Activated CD4-positive, CD25-positive, alpha-beta regulatory T cell treated with anti-CD3 and anti-CD28 coated beads, Interleukin-2, amount 50 U/mL, for 24 hours (primary cell): ENCODE data around the gene ABR.

Source experiments
- ATAC-seq, 2 donors: fragments of 150-1000 bp; cut with Tn5 transposase; one replicate each; pipeline ENCODE4 v1.10.0; 2021; ENCODE audit warnings: mild to moderate bottlenecking in 1 of 2, moderate library complexity in 1 of 2

ABR gene

GRCh38 chr17:1179818-1180742 is at the start of gene ABR:
ABR (minus strand) TSS chr17:1179981; CDS start chr17:1179727, 254 bp downstream.
- peak; percentile 39 for ATAC-seq

DNA sequence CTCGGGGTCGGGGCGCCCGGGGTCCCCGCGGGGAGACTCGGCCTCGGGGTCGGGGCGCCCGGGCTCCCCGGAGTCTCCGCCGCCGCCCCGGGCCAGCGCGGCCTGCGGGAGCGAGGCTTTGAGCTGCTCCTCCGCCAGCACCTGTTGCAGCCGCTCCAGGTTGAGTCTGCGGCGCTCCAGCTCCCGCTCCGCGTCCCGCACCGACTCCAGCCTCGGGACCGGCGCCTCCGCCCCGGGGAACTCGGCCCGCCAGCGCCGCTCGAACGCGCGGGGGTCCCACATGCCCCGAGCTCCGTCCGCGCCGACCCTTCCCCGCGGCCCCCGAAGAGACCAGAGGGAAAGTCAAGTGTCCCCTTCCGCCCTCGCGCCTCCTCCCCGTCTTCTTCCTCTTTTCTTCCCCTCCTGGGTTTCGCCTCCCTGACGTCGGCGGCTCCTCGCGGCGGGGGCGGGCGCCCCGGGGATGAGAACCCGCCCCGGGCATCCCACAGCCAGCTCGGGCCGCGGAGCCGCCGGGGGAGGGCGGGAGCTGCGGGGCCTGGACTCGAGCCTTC is 49.6 kb upstream of the ABR start:
- peak; percentile 29 to 52 for ATAC-seq

DNA sequence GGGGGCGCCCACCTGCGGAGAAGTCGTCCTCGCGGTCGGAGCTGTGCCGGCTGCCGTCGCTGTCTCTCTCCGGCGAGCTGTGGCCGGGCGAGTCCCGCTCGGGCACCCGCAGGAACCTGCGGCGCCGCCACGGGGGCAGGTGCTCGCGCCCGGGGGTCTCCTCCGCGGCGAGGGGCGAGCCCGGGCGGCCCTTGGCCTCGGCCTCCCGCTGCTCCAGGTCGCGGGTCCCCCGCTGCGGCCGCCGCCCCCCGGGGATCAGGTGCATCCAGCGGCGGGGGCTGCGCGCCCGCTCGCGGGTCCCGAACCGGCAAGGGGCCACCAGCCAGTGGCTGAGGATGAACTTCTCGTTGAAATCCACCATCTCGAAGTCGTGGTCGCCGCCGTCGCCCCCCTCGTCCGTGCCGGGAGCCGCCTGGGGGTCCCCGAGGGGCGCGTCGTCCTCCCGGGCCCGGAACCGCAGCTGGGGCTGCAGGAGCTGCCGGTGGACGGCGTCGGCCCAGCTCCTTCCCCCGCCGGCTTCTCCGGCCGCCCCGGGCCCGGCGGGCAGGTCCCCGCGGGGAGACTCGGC is 49.1 kb upstream of the ABR start:
- ATAC-seq: peak; percentile 2 to 29

DNA sequence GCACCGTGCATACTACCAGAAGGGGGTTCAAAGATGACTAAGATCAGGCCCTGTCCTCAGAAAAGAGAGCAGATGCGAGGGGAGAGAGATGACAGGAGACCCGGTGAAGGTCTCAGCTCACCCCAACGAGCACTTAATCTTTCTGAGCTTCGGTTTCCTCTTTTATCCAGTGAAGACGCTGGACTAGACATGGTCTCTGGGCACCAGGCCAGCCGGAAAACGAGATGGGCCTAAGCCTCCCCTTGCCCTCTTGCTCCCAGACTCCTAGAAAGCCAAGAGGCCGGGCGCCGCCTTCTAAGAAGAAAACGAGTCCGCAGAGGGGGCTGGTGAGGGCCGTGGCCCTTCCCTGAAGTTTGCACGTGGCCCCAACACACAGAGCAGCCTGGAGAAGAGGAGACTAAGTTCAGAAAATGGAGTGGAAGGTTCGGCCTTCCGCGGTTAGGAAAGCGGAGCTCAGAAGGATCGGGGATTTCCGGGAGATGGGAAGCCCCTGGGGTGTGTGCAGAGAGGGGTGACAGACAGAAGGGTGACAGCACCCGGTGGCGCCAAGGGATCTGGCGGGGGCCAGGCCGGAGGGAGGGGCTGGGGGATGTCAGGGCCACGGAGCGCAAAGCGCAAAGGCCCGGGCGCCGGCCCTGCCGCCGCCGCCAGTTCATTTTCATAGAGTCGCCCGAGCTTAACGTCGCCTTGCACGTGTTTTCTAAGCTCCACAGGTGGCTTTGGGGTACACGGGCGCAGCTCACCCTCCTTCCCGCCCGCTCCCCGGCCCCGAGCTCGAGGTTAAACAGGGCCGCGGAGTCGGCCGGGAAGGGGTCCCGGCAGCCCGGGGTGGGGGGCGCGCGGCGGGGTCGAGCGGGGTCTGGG is 48.4 kb upstream of the ABR start:
- ATAC-seq: peak; percentile 25 to 39

GRCh38 chr17:1227365-1227764 is 47.6 kb upstream of the ABR start:
- no peak for ATAC-seq

DNA sequence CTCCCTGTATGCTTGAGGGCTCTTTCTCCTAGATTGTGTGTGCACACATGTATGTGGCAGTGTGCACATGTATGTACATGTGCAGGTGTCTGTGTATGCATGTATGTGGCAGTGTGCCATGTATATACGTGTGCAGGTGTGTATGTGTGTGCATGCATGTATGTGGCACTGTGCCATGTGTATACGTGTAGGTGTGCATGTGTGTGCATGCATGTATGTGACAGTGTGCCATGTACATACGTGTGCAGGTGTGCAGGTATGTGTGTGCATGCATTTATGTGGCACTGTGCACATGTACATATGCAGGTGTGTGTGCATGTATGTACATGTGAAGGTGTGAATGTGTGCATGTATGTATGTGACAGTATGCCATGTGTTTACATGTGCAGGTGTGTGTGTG is 46.5 kb upstream of the ABR start:
- no peak for ATAC-seq

DNA sequence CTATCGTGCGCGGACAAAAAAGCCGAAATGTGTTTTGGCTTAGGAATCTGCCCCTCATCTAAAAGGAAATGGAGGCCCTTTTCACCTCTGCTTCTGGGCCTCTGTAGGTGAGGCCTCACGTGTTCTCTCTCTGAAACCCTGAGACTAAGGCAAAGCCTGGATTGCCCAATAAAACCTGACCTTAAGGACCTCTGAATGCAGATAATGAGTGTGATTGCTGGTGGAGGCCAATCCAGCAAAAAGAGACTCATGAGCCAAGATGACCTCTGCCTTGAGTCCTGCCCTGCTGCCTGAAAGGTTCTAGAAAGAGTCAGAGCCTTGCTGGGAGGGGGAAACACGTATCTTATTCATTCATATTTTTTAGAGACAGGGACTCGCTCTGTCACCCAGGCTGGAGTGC is 44.5 kb upstream of the ABR start:
- no peak for ATAC-seq

DNA sequence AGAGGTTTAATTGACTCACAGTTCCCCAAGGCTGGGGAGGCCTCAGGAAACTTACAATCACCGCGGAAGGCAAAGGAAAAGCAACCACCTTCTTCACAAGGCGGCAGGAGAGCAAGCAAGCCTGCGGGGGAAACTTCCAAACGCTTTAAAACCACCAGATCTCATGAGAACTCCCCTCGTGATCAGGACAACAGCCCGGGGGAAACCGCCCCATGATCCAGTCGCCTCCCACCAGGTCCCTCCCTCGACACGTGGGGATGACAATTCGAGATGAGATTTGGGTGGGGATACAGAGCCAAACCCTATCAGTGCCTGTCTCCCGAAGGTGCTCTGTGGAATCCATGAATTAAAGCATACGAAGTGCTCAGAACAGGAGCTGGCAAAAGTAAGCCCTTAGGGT is 43.9 kb upstream of the ABR start:
- no peak for ATAC-seq

DNA sequence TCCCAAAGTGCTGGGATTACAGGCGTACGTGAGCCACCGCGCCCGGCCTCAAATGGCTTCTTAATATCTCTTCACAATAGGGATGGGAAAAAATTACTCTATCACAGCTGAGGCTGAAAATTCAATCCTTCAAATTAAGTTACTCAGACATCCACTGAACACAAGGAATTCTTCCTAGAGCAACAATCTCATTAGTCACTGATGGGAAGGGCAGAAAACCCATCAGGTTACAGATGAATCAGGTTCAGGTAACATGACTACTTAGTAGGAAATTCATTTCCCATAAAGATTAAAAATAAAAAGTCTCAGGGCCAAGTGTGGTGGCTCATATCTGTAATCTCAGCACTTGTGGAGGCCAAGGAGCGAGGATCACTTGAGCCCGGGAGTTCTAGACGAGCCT is 42.5 kb upstream of the ABR start:
- ATAC-seq: no peak

GRCh38 chr17:1221209-1221608 is 41.4 kb upstream of the ABR start:
- ATAC-seq: no peak

- no peak for ATAC-seq
Observed at GRCh38 chr17:1220346-1220745, 40.6 kb upstream of the ABR start.

DNA sequence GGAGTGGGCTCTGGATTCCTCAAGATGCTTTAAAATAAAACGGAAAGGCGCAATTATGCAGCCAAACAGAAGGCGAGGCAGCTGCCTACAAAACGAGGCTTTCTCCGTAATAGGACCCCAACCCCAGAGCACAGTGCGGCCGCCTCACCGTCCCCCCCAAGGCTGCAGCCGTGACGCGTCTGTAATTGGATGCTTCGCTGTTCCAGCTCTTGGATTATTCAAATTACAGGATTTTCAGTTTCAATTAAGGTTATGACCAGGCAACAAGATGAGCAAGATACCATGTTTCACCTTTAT is 37.3 kb upstream of the ABR start:
- ATAC-seq: no peak

DNA sequence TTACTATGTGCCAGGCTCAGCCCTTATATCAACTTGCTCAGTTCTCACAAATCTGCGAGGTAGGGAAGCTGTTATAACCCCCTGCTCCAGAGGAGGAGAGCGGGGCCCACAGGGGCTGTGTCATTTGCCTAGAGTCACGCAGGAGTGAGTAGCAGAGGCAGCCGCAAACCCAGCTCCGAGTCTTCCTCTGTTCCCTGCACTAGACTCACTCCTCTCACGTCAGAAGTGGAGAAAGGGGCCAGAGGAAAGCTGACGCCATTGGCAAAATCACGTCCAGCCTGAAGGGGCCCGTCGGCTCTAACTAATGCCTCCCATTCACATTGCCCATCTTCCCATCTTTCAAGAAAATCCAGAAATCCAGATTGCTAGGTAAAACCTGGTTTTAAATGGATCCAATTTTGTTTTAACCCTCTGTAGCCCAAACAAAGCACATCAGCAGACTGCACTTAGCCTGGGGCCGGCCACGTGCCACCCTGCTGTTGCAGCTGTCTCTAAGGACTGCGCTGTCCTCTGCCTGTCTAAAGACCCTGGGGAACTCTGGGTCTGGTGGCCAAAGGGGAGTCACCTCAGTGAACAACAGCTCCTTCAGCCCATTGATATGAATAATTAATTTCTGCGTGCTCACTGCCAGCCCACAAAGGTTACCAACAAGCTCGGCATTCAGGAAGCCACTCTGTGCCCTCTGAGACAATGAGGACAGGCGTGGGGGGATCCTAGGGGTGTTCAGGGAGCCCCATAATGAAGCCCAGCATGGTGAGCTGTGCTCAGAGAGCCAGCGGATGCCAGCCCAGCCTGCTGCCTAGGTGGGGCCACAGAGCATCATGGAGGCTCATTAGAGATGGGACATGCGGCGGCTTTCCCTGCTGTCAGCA is 36.7 kb upstream of the ABR start:
- ATAC-seq: no peak

GRCh38 chr17:1212946-1213345 is 33.2 kb upstream of the ABR start:
- ATAC-seq: no peak

DNA sequence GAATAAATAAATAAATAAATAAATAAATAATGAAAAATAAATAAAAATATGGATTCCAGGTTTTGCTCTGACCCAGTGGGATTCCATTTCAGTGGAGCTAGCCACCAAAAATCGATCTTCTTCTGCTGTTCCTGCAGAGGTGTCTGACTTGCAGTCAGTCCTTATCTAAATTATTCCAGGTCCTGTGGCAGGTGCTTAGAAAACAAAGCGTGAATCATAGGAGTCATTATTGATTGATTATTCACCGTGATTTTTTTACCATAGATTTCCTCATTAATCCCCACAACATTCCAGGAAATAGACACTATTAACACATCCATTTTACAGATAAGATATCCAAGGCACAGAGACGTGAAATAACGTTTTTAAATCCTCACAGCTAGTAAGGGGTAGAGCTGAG is 31.5 kb upstream of the ABR start:
- no peak for ATAC-seq

GRCh38 chr17:1208966-1209365 is 29.2 kb upstream of the ABR start:
- ATAC-seq: no peak

DNA sequence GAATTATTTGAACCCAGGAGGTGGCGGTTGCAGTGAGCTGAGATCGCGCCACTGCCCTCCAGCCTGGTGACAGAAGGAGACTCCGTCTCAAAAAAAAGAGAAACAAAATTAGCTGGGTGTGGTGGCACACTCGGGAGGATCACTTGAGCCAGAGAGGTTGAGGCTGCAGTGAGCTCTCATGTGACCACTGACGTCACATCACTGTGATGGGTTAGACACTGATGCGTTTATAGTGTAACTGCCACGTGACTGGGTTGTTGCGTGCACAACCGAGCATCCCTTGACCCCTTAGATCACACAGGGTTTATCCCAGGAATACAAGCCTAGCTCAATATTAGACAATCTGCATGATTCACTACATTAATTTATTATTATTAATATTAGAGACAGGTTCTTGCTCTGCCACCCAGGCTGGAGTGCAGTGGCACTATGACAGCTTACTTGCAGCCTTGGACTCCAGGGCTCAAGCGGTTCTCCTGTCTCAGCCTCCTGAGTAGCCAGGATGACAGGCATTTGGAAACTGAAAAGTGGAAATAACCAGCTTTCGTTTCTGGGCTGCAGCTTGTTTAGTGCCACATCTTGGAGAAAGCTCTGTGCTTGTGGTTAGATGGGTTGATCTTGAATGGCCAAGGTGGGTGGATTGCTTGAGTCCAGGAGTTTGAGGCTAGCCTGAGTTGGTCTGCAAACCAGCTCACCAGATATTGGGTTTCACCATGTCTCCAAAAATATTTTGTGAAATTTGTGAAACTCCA is 26.4 kb upstream of the ABR start:
- ATAC-seq: peak in 1 of 2 donors; percentile 33

DNA sequence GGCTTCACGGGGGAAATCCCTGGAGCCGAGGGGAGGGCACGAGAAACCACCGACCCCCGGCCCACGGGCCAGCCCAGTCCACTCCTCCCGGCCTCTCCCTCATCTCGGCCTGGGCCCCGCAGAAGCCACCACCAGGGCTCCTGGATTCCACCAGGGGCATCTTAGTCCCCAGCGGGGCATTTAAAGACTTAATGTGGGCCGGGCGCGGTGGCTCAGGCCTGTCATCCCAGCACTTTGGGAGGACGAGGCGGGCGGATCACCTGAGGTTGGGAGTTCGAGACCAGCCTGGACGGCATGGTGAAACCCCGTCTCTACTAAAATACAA is 24.1 kb upstream of the ABR start:
- ATAC-seq: no peak

DNA sequence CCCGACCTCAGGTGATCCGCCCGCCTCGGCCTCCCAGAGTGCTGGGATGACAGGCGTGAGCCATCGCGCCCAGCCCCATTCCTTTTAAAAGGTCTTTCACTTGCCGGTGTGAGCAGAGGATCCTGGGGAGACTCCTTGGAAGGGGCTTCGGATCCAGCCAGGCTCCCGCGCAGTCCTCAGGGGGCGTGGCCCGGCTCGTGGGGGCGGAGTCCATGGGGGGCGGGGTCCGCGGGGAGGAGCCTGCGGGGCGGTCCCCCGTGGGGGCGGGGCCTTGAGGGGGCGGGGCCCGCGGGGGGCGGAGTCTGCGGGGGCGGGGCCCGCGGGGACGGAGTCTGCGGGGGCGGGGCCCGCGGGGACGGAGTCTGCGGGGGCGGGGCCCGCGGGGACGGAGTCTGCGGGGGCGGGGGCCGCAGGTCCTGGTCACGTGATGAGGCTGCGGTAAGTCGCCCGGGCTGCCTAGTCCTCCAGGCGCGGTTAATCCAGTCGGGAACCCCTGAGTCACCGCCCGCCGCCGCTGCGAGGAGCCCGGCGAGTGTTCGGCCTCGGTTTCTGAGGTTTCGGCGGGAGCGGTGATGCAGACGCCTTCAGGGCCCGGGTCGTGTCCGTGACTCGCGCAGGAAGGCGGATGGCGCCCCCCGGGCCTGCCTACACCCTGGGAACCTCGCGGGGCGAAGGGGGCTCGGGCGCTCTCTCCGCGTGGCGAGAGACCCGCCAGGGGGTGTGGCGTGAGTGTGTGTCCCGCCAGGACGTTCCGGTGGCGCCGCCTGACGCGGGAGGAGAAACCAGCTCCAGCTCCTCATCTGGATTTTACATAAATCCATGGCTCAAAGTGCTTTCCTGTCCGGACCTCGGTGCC is 23.6 kb upstream of the ABR start:
- ATAC-seq: peak; percentile 22 to 32

DNA sequence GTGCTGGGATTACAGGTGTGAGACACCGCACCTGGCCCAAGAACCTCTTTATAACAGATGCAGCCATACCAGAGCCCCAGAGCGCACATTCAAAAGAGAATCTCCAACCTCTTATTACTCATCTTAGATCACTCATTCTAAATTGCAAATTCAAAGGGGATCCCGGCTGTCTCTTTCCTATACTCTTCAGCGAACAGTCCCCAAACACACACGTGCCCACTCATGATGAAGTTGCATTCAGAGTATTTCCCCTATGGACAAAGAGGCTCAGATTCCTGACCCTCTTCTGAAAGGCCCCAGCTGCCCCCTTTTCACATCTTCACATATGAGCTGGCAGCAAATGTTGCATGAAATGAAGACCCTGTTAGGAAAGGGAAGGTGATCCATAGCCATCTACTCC is 22.5 kb upstream of the ABR start:
- no peak for ATAC-seq
